GM03348 (cell line): Measurements from ENCODE around the gene BARX1.
"Not testable (repeated sequence)": the region's sequence is repeated elsewhere in the genome, so short reads cannot be mapped to it uniquely, and the experiment has no call there.

ENCODE experiments used
- DNase-seq: peaks from one replicate; pipeline ENCODE4 v3.0.0; 2012; ENCODE audit warnings: low spot score

Gene BARX1

DNA sequence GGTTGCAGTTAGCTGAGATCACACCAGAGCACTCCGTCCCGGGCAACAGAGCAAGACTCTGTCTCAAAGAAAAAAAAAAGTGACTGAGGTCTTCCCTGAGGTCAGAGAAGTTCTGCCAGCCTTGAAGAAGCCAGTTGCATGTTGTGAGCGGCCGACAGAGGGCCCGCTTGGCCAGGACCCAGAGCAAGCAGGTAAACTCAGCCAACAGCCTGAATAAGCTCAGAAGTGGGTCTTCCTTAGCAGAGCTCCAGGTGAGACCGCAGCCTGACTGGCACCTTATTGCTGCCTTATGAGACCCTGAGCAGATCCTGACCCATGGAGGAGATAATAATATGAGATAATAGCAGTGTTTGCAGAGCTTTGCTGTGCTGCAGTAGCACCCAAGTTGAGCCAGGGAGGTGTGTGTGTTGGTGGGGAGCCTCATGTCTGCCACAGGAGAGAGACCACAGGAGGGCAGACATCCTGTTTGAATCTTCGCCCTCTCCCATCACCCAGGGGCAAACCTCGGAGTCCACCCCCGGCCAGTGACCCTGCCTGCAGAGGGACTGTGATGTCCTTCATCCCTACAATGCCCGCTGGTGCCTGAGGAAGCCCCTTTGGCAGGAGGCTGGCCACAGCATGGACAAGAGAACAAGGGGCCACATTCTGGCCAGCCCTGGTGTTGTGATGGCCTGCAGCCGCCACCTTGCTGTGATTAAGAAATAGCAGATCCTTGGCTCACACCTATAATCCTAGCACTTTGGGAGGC, 10.8 kb upstream of the BARX1 start:
- DNase-seq: peak; percentile 2

DNA sequence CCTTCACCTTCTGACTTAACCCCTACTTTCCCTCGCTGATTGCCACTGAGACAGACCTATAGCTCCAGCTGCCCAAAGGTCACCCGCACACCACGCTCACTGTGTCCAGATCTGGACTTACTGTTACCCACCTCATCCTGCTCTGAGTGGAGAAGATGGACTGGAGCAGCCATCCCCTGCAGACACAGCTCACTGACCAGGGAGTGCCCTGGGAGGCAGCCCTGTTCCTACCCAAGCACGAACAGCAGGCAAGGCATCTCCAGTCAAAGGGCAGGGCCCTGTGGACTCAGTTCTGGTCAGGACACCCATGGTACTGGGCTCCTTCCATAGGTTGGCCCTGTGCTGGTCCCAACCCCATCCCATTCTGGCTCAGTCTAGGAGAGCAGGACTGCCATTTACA, 9.5 kb upstream of the BARX1 start:
- peak; percentile 2 for DNase-seq

GRCh38 chr9:93963969-93964368, 8.8 kb upstream of the BARX1 start:
- DNase-seq: peak; percentile 5

- not testable (repeated sequence) for DNase-seq
Observed at GRCh38 chr9:93963489-93963888, 8.3 kb upstream of the BARX1 start.

GRCh38 chr9:93962561-93963440, 7.6 kb upstream of the BARX1 start:
- peak; percentile 93 for DNase-seq

GRCh38 chr9:93962017-93962416, 6.9 kb upstream of the BARX1 start:
- peak; percentile 4 for DNase-seq

- DNase-seq: no peak
Observed at GRCh38 chr9:93960971-93961841, 6.1 kb upstream of the BARX1 start.

- DNase-seq: no peak
Observed at GRCh38 chr9:93960221-93960970, 5.2 kb upstream of the BARX1 start.

DNA sequence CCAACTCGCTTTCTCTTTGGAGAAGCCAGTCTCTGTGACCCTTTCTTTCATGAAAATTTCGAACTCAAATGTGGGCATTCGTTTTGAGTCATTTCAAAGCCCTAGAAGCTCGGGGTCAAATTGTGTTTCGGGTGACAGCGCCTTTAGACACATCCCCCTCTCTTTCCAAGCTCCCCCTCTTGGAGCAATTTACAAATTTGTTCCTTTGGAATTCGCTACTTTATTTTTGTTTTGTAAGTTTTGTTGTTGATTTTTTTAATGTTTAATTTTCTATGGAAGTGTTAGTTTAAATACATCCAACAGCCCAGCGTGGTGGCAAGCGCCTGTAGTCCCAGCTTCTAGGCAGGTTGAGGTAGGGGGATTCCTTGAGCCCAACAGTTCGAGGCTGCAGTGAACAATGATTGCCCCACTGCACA, 4.6 kb upstream of the BARX1 start:
- DNase-seq: no peak

DNA sequence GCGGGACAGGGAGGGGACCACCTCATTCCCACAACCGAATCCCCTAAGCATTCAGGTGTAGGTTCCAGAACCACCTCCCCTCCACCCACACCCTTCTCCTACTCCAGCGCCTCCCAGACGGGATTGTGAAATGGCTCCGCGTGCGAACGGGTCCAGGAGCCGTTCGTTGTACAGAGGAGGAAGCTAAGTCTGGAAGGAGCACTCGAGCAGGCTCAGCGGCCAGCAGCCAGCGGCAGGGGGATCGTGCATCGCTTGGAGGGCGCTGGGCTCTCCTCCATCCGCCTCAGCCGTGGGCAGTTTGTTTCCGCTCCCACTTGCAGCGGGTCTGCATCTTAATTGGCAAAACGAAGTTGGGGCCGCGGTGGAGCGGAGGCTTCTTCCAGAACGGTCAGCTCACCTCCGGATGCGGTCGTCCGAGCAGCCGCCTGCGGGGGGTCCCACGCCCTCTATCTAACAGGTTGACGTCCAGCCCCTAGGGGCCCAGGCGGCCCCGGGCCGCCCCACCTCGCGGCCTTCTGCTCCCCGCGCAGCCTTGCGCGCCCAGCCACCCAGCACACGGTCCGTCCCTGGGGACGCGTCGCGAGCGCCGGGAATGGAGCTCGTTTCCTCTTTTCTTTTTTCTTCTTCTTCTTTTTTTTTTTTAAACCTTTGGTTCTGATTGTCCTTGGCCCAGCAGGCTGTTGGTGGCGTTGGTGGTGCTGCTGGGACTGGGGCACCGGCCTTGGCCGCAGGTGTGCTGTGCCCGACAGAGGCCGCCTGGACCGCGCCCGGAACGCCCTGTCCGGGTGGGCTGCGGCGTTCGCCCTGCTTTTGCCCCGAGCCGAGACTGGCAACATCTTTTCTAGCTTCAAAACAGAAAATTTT, 3.9 kb upstream of the BARX1 start:
- DNase-seq: peak; percentile 57

GRCh38 chr9:93958121-93958818, 3.1 kb upstream of the BARX1 start:
- no peak for DNase-seq

DNA sequence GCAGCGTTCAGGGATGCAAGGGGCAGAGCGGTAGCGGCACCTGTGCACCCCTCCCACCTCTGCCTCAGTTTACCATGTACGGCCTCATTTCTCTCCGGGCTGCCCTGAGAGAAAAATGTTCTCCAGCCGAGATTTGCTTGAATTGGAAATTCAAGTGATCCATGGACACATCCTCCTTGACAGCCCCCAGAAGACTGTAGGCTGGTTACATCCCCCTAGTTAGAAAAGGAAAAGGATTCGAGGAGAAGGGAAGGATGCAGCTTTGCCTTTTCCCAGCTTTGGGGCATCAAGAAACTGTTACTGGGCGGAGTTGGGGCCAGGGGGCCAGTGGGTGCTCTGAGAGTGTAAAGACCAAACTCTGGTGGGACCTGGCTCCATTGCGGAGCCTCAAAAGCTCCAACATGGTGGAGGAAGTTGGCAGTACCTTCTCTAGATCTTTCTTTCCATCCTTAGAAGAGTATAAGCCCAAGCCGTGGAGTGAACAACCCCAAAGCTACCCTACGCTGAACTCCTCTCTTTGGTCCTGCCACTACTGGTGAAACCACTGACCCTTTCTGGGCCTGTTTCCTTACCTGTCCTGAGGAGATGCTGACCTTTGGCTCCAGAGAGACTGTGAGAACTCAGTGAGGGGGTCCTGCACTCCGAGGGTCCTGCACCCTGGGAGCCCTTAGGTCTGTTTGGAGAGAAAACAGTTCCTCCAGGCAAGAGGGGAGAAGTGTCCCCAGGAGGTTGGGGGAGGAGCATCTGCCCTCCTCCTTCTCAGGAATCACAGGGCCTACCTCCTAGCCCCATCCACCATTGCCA, 1.0 kb upstream of the BARX1 start:
- no peak for DNase-seq

- no peak for DNase-seq
Observed at GRCh38 chr9:93954434-93955061, 607 bp downstream of the BARX1 start.

- no peak for DNase-seq
Observed at GRCh38 chr9:93953496-93954433, 1.4 kb downstream of the BARX1 start.

DNA sequence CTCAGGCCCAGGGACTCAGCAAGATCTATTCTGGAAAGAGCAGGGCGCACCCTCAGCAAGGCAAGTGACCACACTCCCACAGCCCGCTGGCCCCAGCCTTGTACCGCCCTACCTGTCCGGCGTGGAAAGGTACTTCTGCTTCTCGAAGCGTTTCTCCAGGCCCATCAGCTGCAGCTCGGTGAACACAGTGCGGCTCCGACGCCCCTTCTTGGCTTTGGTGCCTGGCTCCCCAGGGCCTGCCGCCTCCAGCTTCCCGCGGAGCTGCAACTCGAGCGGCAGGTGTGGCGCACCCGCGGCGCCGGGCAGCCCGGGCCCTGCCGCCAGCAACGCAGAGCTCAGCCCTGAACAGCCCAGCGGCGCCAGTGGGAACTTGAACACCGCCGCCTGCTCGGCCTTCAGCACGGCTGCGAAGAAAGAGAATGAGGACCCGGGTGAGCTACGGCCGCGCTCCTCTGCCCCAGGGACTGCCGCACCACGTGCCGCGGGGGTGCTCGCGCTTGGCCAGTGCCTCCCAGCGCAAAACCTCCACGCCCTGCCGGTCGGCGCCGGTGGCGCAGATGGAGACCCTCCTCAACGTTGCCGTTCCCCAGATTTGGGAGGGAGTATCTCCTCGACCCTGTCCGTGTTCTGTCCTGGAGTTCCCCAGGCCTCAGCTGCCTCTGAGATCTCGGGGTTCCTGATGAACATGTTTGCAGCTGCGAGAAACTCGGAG, 2.2 kb downstream of the BARX1 start:
- no peak for DNase-seq

DNA sequence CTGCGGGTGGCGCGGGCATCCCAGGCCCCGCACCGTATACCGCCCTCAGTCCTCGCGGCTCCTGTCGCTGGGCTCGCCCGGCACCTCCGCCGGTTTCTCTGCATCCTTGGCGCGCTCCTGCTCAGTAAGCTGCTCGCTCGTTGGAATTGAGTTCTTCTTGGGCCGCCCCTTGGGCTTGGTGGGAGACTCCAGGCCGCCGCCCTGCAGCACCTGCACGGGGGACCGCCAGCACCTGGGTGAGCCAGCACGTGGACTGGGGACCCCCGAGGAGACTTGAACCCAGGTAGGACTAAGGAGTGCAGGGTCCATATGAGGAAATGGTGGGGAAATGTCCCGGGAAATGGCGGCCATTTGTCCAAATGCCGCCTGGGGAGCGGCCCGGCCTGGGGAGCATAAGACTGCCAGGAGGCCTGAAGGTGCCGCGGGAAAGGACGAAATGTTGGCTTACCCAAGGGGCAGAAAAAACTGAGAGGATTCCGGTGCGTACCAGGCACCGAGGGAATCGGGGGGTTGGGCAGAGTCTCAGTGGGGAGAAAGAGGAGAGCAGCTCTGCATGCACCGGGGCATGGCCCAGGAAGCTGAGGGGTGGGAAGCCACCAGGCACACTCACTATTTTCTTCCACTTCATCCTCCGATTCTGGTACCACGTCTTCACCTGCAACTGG, 2.9 kb downstream of the BARX1 start:
- no peak for DNase-seq
